Fibroblast of villous mesenchyme (primary cell): ENCODE results near the gene TTYH3. TPM values are rescaled to one million over a fixed set of nuclear protein-coding genes. Genes with fewer than 3 reads are reported as not detected.

Experiments
- DNase-seq: peaks from one replicate; pipeline ENCODE4 v3.0.0-alpha.2; 2010; ENCODE audit warnings: low read depth
- H3K4me3 ChIP-seq: 2 replicates; pipeline ENCODE4 v1.5.1; 2011; ENCODE audit warnings: low read depth, mild to moderate bottlenecking, low read length
- CTCF ChIP-seq: IDR thresholded peaks from 2 replicates; pipeline ENCODE4 v1.5.1; 2012; ENCODE audit warnings: low read depth, mild to moderate bottlenecking, low read length; ENCODE audit not compliant: insufficient read depth
- total RNA-seq: library from RNA; depleted of rRNA; stranded (reverse); fragments of >200 nt; gene quantifications from 2 replicates; pipeline ENCODE4 v1.2.3, GENCODE V29; 2012

Gene TTYH3
- total RNA-seq, 1 donor: 61.3 TPM

GRCh38 chr7:2680256-2680655 is 48.5 kb downstream of the TTYH3 start:
- TF ChIP-seq CTCF: no peak
- no peak overlapping the region for H3K4me3 ChIP-seq
- DNase-seq: no peak

GRCh38 chr7:2680792-2681490 is 49.2 kb downstream of the TTYH3 start:
- peak; percentile 75 for TF ChIP-seq CTCF
- DNase-seq: peak; percentile 67
- H3K4me3 ChIP-seq: no peak overlapping the region

- DNase-seq: no peak
- H3K4me3 ChIP-seq: no peak overlapping the region
- TF ChIP-seq CTCF: no peak
These were observed 50.4 kb downstream of the TTYH3 start for GRCh38 chr7:2681929-2682799.

- no peak for DNase-seq
- no peak overlapping the region for H3K4me3 ChIP-seq
- TF ChIP-seq CTCF: no peak
These were observed 52.7 kb downstream of the TTYH3 start for GRCh38 chr7:2684501-2684900.

- no peak for TF ChIP-seq CTCF
- DNase-seq: no peak
These were observed 54.3 kb downstream of the TTYH3 start for GRCh38 chr7:2686101-2686500.

GRCh38 chr7:2687338-2687869 is 55.6 kb downstream of the TTYH3 start:
- peak; percentile 48 for DNase-seq
- H3K4me3 ChIP-seq: peak overlapping the region; percentile 27
- no peak for TF ChIP-seq CTCF

More at GRCh38 chr7:2686101-2686500, 54.3 kb downstream of the TTYH3 start:
- no peak overlapping the region for H3K4me3 ChIP-seq
